ENCODE results near the gene ALAS2.
"Not testable (repeated sequence)": the region's sequence is repeated elsewhere in the genome, so short reads cannot be mapped to it uniquely, and the experiment has no call there.

ALAS2 gene

GRCh38 chrX:55004231-55004630, 26.5 kb downstream of the ALAS2 start:
- FAIRE-seq, result no peak

GRCh38 chrX:54999717-55000598, 30.8 kb downstream of the ALAS2 start, which contains the start of gene APEX2:
Gene APEX2, plus strand, starts transcription at chrX:55000363. Its CDS starts 60 bp downstream, at chrX:55000423.
- FAIRE-seq, result peak; percentile 94

GRCh38 chrX:54995621-54996020, 35.2 kb downstream of the ALAS2 start:
- FAIRE-seq, result no peak

DNA sequence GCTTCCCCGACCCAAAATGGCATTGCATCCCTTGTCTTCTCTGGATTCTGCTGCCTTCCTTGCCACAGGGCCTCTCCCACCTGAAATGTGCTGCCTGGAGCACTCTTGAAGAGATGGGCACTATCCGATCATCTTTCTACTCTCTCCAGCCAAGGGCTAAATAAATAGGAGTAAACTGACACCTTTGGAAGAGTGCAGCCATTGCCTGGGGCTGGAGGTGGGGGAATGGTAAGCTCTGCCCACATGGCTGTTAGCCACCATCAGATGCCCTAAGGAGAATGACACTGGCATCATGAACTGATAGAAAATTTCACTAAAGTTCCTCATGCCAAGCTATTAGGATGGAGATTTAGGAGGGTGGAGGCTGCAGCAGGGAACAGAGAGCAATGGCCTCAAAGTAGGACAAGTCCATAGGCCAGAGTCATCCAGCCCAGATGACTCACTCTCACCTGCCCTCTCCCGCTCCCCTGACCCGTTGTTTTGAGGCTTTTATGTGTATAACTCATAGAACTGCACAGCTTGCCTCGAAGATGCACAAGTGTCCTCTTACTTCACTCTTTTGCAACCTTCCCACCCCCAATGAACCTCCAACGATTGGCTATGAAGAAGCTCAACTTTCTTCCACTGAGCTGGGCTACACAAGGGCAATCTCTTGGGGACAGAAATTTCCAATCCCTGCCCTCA, 36.0 kb downstream of the ALAS2 start:
- FAIRE-seq, result no peak

- no peak for FAIRE-seq
Observed at GRCh38 chrX:54994099-54994498, 36.7 kb downstream of the ALAS2 start, which contains the start of gene PFKFB1. Gene PFKFB1, minus strand, starts transcription at chrX:54994188. Its CDS starts 181 bp downstream, at chrX:54994007.

DNA sequence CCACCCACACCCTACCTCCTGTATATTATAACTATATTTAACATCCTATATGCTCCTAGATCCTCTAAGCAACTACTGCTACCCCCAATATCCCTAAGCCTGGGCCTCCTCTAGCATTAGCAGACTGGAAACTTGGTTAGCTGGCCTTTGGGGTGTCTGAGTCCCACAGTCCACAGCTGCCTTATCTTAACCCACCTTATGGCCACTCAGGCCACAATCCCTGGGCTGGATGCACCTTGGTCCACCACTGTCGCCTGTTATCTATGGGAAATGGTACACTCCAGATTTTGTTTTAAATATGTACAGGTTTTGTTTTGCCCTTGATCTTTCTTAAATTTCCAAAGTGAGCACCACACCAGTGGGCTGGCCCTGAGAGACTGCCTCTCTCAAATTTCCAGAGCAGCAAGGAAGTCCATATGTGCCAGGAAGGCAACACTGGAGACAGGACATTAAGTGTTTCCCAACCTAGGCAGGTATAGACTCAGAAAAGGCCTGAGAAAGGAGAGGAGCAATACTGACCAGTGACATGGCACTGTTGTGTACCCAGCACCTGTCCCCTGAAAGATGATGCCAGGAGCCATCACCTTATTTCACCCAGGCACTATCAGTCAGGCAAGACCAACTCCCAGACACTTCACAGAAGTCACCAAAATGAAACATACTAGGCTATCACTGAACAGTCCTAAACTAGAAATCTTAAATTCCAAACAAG, 37.7 kb downstream of the ALAS2 start:
- FAIRE-seq, result no peak

- no peak for FAIRE-seq
Observed at GRCh38 chrX:54991706-54992105, 39.1 kb downstream of the ALAS2 start.

DNA sequence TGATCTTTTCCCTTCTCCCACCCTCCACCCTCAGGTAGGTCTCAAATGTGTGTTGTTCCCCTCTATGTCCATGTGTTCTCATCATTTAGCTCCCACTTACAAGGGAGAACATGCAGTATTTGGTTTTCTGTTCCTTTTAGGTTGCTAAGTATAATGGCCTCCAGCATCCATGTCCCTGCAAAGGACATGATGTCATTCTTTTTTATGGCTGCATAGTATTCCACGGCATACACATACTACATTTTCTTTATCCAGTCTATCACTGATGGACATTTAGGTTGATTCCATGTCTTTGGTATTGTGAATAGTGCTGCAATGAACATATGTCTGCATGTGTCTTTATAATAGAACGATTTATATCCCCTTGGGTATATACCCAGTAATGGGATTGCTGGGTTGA, 47.5 kb downstream of the ALAS2 start:
- FAIRE-seq, result not testable (repeated sequence)

- no peak for FAIRE-seq
Observed at GRCh38 chrX:54980334-54980733, 50.4 kb downstream of the ALAS2 start.

DNA sequence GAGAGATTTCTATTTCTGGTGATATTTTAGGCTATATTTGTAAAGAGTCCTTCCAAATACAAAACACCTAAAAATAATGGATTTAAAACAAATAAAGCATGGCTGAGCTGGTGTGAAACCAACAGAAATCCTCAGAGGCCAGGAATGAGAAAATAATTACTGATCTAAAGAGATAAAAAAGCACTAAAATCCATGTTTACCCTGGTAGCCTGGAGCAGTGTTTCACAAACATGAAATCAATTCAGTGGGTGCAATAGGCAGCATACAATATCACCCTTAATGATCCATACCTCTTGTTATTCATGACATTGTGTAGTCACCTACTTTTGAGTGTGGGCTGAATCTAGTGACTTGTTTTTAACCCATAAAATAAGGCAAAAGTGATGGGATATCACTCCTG, 51.3 kb downstream of the ALAS2 start:
- no peak for FAIRE-seq

DNA sequence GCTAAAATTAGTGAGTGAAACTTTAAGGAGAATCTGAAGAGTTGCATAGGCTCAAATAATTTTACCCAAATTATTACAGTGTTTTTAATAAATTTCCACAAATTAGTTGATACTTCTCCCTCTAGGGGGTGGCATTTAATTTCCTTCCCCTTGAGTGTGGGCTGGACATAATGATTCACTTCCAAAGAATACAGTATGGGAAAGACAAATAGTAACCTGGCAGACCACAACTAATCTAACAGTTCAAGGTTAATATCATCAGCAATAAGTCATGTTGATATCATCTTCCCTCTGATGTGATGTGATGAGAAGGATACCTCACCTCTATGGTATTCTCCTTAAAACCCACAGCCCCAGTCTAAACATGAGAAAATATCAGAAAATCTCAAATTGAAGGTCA, 52.3 kb downstream of the ALAS2 start:
- FAIRE-seq, result no peak

DNA sequence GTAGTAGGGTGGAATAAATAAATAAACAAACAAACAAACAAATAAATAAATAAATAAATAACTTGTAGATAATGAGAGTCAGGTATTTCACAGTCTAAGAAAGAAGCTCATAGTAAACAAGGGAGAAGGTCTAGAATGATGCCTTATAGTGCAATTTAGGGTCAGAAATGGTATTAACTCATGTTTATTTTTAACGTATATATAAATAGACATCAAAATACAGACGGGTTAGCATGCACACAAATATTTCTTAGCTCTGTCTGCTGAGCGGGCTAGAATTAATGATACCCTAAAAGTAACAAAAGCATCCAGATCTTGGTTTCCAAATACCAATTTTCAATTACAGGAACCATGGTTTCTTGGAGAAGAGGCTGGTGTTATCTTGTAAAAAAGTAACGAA, 53.4 kb downstream of the ALAS2 start:
- FAIRE-seq, result peak; percentile 61

GRCh38 chrX:54964766-54965497, 65.8 kb downstream of the ALAS2 start:
- no peak for FAIRE-seq

DNA sequence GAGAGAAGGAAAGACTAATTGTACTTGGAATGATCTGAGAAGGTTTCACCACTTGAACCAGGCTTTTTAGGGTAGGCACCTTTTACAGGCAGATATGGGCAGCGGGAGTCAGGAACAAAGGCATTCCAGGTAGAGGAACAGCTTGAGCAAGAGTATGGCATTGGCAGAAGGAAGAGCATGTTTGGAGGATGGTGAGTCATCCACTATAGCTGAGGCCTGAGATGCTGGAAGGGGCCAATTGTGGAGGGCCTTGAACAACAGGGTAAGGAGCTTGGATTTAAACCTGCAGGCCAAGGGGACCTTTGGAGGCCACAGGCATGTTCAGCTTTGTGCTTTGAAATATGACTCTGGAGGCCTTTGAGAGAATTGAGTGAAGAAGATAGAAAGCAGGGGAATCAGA, 69.0 kb downstream of the ALAS2 start:
- FAIRE-seq, result no peak
